WTC11 (cell line): ENCODE measurements around the gene TYRP1. TPM values are rescaled to one million over a fixed set of nuclear protein-coding genes. Genes with fewer than 3 reads are reported as not detected.

ENCODE experiments used
- ATAC-seq: fragments of 200-7000 bp; cut with Tn5 transposase; 2 replicates; pipeline ENCODE4 v1.10.0; 2021; ENCODE audit warnings: mild to moderate bottlenecking, moderate library complexity
- CTCF ChIA-PET: fragments of 300-600 bp; sonication (Branson Sonifier 250); formaldehyde crosslinking; loops from one replicate; lab custom pipeline; 2021; ENCODE audit warnings: antibody characterized with exemption; lab: Charles Lee
- POLR2A ChIA-PET: fragments of 350-600 bp; sonication (Branson Sonifier 250); formaldehyde crosslinking; loops from one replicate; lab custom pipeline; 2021; ENCODE audit warnings: antibody characterized with exemption; lab: Charles Lee
- DNase-seq: peaks from one replicate; pipeline ENCODE4 v3.0.0; 2021; ENCODE audit warnings: low spot score
- H3K27ac Mint-ChIP-seq: 2 replicates; pipeline ENCODE4 v1.8.0; 2021; ENCODE audit warnings: mixed read lengths
- H3K27me3 Mint-ChIP-seq: 2 replicates; pipeline ENCODE4 v1.8.0; 2021; ENCODE audit warnings: low read depth, mild to moderate bottlenecking, moderate library complexity, mixed read lengths
- H3K36me3 Mint-ChIP-seq: 2 replicates; pipeline ENCODE4 v1.8.0; 2021; ENCODE audit warnings: mixed read lengths
- H3K4me1 Mint-ChIP-seq: 2 replicates; pipeline ENCODE4 v1.8.0; 2022; ENCODE audit warnings: mixed read lengths
- H3K4me3 Mint-ChIP-seq: 2 replicates; pipeline ENCODE4 v1.8.0; 2021; ENCODE audit warnings: mild to moderate bottlenecking, moderate library complexity, mixed read lengths
- H3K9me3 Mint-ChIP-seq: 2 replicates; pipeline ENCODE4 v1.8.0; 2021; ENCODE audit warnings: mixed read lengths
- ELF4 ChIP-seq: sonication (generic); formaldehyde crosslinking; IDR thresholded peaks from 2 replicates; pipeline ENCODE4 v1.8.1; 2022; ENCODE audit warnings: low read depth, mild to moderate bottlenecking, moderate library complexity, missing genetic modification reagents
- ETV6 ChIP-seq: sonication (generic); formaldehyde crosslinking; IDR thresholded peaks from 2 replicates; pipeline ENCODE4 v1.8.1; 2022; ENCODE audit warnings: mild to moderate bottlenecking, missing genetic modification reagents
- FOXJ3 ChIP-seq: sonication (generic); formaldehyde crosslinking; IDR thresholded peaks from 2 replicates; pipeline ENCODE4 v1.9.0; 2021; ENCODE audit warnings: missing genetic modification reagents, mild to moderate bottlenecking, borderline replicate concordance
- GRHL2 ChIP-seq: fragments of 250-450 bp; sonication (Bioruptor Pico); IDR thresholded peaks from 2 replicates; pipeline ENCODE4 v1.8.0; 2022; ENCODE audit warnings: mild to moderate bottlenecking, moderate library complexity; ENCODE audit not compliant: insufficient replicate concordance, severe bottlenecking
- JAZF1 ChIP-seq: fragments of 250-450 bp; sonication (Bioruptor Pico); IDR thresholded peaks from 2 replicates; pipeline ENCODE4 v1.9.0; 2021; ENCODE audit warnings: moderate library complexity, mild to moderate bottlenecking, inconsistent platforms
- KAT7 ChIP-seq: sonication (generic); formaldehyde crosslinking; IDR thresholded peaks from 2 replicates; pipeline ENCODE4 v1.8.1; 2023; ENCODE audit warnings: missing genetic modification reagents, mild to moderate bottlenecking, borderline replicate concordance
- NR1H2 ChIP-seq: sonication (generic); formaldehyde crosslinking; IDR thresholded peaks from 2 replicates; pipeline ENCODE4 v1.9.0; 2021; ENCODE audit warnings: mild to moderate bottlenecking, moderate library complexity, missing genetic modification reagents
- NR2C2 ChIP-seq: sonication (generic); formaldehyde crosslinking; IDR thresholded peaks from 2 replicates; pipeline ENCODE4 v1.8.0; 2022; ENCODE audit warnings: mild to moderate bottlenecking, missing genetic modification reagents
- PRRX2 ChIP-seq: fragments of 250-450 bp; sonication (Bioruptor Pico); IDR thresholded peaks from 2 replicates; pipeline ENCODE4 v1.8.0; 2021; ENCODE audit warnings: mild to moderate bottlenecking
- RELA ChIP-seq: sonication (generic); formaldehyde crosslinking; IDR thresholded peaks from 2 replicates; pipeline ENCODE4 v1.8.1; 2022; ENCODE audit warnings: missing genetic modification reagents, mild to moderate bottlenecking, borderline replicate concordance
- RORB ChIP-seq: fragments of 250-450 bp; sonication (Bioruptor Pico); IDR thresholded peaks from 2 replicates; pipeline ENCODE4 v1.9.0; 2021; ENCODE audit warnings: mild to moderate bottlenecking
- SMAD3 ChIP-seq: sonication (generic); formaldehyde crosslinking; IDR thresholded peaks from 2 replicates; pipeline ENCODE4 v1.8.0; 2022; ENCODE audit warnings: missing genetic modification reagents, mild to moderate bottlenecking, borderline replicate concordance
- SMAD4 ChIP-seq: sonication (generic); formaldehyde crosslinking; IDR thresholded peaks from 2 replicates; pipeline ENCODE4 v1.8.0; 2022; ENCODE audit warnings: mild to moderate bottlenecking, missing genetic modification reagents
- ZNF219 ChIP-seq: sonication (generic); formaldehyde crosslinking; IDR thresholded peaks from 2 replicates; pipeline ENCODE4 v1.8.0; 2023; ENCODE audit warnings: missing genetic modification reagents, mild to moderate bottlenecking, borderline replicate concordance
- ZNF232 ChIP-seq: sonication (generic); formaldehyde crosslinking; IDR thresholded peaks from 2 replicates; pipeline ENCODE4 v1.8.0; 2022; ENCODE audit warnings: mild to moderate bottlenecking, missing genetic modification reagents
- total RNA-seq: library from RNA; stranded (reverse); gene quantifications from 3 replicates; pipeline ENCODE4 v1.2.3, GENCODE V29; 2021
- TF ChIP-seq, protein P1 (sequence below): sonication (generic); formaldehyde crosslinking; IDR thresholded peaks from 2 replicates; pipeline ENCODE4 v1.8.0; 2022; ENCODE audit warnings: mild to moderate bottlenecking, missing genetic modification reagents
- TF ChIP-seq, protein P2 (sequence below): sonication (generic); formaldehyde crosslinking; IDR thresholded peaks from 2 replicates; pipeline ENCODE4 v1.8.0; 2022; ENCODE audit warnings: mild to moderate bottlenecking, missing genetic modification reagents
- TF ChIP-seq, protein P3 (sequence below): sonication (generic); formaldehyde crosslinking; IDR thresholded peaks from 2 replicates; pipeline ENCODE4 v1.8.0; 2022; ENCODE audit warnings: mild to moderate bottlenecking, missing genetic modification reagents
- TF ChIP-seq, protein P4 (sequence below): fragments of 250-450 bp; sonication (Bioruptor Pico); IDR thresholded peaks from 2 replicates; pipeline ENCODE4 v1.9.0; 2021; ENCODE audit warnings: mild to moderate bottlenecking, borderline replicate concordance
- TF ChIP-seq, protein P5 (sequence below): fragments of 250-450 bp; sonication (Bioruptor Pico); conservative IDR thresholded peaks from 2 replicates; pipeline ENCODE4 v1.9.0; 2021; ENCODE audit warnings: mild to moderate bottlenecking
- TF ChIP-seq, protein P6 (sequence below): sonication (generic); formaldehyde crosslinking; IDR thresholded peaks from 2 replicates; pipeline ENCODE4 v1.8.1; 2022; ENCODE audit warnings: missing genetic modification reagents, borderline replicate concordance

The TYRP1 gene
- total RNA-seq, 1 experiment from 2014 or later, result 0.31 TPM

- no peak overlapping the region for H3K4me3 Mint-ChIP-seq
- DNase-seq, result no peak
- no peak for TF ChIP-seq KAT7 (CRISPR knock-in tag)
- TF ChIP-seq ZNF232 (CRISPR knock-in tag), result no peak
- TF ChIP-seq, protein P1, sequence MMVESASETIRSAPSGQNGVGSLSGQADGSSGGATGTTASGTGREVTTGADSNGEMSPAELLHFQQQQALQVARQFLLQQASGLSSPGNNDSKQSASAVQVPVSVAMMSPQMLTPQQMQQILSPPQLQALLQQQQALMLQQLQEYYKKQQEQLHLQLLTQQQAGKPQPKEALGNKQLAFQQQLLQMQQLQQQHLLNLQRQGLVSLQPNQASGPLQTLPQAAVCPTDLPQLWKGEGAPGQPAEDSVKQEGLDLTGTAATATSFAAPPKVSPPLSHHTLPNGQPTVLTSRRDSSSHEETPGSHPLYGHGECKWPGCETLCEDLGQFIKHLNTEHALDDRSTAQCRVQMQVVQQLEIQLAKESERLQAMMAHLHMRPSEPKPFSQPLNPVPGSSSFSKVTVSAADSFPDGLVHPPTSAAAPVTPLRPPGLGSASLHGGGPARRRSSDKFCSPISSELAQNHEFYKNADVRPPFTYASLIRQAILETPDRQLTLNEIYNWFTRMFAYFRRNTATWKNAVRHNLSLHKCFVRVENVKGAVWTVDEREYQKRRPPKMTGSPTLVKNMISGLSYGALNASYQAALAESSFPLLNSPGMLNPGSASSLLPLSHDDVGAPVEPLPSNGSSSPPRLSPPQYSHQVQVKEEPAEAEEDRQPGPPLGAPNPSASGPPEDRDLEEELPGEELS (CRISPR knock-in tag), result no peak
- TF ChIP-seq, protein P2, sequence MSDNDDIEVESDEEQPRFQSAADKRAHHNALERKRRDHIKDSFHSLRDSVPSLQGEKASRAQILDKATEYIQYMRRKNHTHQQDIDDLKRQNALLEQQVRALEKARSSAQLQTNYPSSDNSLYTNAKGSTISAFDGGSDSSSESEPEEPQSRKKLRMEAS (CRISPR knock-in tag), result no peak
- TF ChIP-seq, all 79 proteins: peak for 0
- Mint-ChIP-seq H3K27me3 (no peaks in the 10 kb centered on the region), H3K27ac (no peak overlapping the region), H3K9me3 (no peaks in the 10 kb centered on the region), H3K36me3 (no peaks in the 10 kb centered on the region), H3K4me1 (peaks cover 10% of the 10 kb centered on the region)
- CTCF ChIA-PET, result interaction anchor here (0.7 to 1.1 kb wide), 9 partner anchors 12 to 891 kb away, joined by 3 to 8 read pairs (median 4); no protein-coding TSS in a partner anchor
- peak; percentile 63; the same call in 1 of the 2 replicates for ATAC-seq
- POLR2A ChIA-PET, result no interaction called here
Measured at GRCh38 chr9:12698986-12699385, 5.8 kb downstream of the TYRP1 start.

- no peaks in the 10 kb centered on the region for H3K27me3 Mint-ChIP-seq
- ChIA-PET POLR2A (no interaction called here), CTCF (interaction anchor here (0.9 to 1.1 kb wide), 7 partner anchors 13 to 891 kb away, joined by 3 to 8 read pairs (median 4); no protein-coding TSS in a partner anchor)
- no peaks in the 10 kb centered on the region for H3K36me3 Mint-ChIP-seq
- no peaks in the 10 kb centered on the region for H3K9me3 Mint-ChIP-seq
- H3K4me1 Mint-ChIP-seq, result peaks cover 10% of the 10 kb centered on the region
- no peak overlapping the region for H3K4me3 Mint-ChIP-seq
- ATAC-seq (no peak), DNase-seq (no peak)
- no peak overlapping the region for H3K27ac Mint-ChIP-seq
- TF ChIP-seq ELF4 (no peak), ETV6 (no peak), RORB (no peak), RELA (CRISPR knock-in tag) (no peak), PRRX2 (CRISPR knock-in tag) (no peak), NR2C2 (CRISPR knock-in tag) (no peak), NR1H2 (CRISPR knock-in tag) (no peak), JAZF1 (no peak), SMAD3 (CRISPR knock-in tag) (no peak), SMAD4 (CRISPR knock-in tag) (no peak), ZNF219 (CRISPR knock-in tag) (no peak), FOXJ3 (CRISPR knock-in tag) (no peak), GRHL2 (no peak)
- TF ChIP-seq, protein P1 (CRISPR knock-in tag), result no peak
- TF ChIP-seq, protein P3, sequence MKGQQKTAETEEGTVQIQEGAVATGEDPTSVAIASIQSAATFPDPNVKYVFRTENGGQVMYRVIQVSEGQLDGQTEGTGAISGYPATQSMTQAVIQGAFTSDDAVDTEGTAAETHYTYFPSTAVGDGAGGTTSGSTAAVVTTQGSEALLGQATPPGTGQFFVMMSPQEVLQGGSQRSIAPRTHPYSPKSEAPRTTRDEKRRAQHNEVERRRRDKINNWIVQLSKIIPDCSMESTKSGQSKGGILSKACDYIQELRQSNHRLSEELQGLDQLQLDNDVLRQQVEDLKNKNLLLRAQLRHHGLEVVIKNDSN (CRISPR knock-in tag), result no peak
- TF ChIP-seq, protein P4, sequence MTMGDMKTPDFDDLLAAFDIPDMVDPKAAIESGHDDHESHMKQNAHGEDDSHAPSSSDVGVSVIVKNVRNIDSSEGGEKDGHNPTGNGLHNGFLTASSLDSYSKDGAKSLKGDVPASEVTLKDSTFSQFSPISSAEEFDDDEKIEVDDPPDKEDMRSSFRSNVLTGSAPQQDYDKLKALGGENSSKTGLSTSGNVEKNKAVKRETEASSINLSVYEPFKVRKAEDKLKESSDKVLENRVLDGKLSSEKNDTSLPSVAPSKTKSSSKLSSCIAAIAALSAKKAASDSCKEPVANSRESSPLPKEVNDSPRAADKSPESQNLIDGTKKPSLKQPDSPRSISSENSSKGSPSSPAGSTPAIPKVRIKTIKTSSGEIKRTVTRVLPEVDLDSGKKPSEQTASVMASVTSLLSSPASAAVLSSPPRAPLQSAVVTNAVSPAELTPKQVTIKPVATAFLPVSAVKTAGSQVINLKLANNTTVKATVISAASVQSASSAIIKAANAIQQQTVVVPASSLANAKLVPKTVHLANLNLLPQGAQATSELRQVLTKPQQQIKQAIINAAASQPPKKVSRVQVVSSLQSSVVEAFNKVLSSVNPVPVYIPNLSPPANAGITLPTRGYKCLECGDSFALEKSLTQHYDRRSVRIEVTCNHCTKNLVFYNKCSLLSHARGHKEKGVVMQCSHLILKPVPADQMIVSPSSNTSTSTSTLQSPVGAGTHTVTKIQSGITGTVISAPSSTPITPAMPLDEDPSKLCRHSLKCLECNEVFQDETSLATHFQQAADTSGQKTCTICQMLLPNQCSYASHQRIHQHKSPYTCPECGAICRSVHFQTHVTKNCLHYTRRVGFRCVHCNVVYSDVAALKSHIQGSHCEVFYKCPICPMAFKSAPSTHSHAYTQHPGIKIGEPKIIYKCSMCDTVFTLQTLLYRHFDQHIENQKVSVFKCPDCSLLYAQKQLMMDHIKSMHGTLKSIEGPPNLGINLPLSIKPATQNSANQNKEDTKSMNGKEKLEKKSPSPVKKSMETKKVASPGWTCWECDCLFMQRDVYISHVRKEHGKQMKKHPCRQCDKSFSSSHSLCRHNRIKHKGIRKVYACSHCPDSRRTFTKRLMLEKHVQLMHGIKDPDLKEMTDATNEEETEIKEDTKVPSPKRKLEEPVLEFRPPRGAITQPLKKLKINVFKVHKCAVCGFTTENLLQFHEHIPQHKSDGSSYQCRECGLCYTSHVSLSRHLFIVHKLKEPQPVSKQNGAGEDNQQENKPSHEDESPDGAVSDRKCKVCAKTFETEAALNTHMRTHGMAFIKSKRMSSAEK (CRISPR knock-in tag), result no peak
- TF ChIP-seq, protein P5, sequence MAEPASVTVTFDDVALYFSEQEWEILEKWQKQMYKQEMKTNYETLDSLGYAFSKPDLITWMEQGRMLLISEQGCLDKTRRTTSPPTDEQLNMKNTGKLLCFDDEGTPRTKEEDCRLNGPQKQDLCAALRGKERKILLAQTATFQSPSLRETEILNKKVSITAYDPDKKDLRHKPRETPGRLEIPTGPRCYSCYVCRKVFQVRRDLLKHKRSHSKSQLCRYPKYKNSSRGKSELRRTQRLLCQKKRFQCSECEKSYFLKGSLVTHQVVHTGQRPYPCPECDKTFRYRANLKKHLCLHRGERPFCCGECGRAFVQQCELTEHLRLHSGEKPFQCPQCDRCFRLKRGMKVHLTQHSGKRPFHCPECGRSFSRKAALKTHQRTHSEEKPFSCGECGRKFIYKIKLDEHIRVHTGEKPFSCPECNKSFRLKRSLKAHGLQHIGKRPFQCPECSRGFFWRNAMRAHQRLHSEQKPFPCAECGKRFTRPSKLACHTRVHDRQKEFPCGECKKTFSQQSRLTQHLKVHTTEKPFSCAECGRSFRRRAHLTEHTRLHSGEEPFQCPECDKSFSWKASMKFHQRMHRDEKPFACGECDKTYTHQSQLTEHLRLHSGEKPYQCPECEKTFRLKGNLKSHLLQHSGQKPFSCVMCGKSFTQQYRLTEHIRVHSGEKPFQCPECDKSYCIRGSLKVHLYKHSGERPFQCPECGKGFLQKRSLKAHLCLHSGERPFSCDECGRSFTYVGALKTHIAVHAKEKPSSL (CRISPR knock-in tag), result no peak
- TF ChIP-seq, protein P6, sequence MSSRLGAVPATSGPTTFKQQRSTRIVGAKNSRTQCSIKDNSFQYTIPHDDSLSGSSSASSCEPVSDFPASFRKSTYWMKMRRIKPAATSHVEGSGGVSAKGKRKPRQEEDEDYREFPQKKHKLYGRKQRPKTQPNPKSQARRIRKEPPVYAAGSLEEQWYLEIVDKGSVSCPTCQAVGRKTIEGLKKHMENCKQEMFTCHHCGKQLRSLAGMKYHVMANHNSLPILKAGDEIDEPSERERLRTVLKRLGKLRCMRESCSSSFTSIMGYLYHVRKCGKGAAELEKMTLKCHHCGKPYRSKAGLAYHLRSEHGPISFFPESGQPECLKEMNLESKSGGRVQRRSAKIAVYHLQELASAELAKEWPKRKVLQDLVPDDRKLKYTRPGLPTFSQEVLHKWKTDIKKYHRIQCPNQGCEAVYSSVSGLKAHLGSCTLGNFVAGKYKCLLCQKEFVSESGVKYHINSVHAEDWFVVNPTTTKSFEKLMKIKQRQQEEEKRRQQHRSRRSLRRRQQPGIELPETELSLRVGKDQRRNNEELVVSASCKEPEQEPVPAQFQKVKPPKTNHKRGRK (CRISPR knock-in tag), result no peak
- TF ChIP-seq, protein P2 (CRISPR knock-in tag), result no peak
Measured at GRCh38 chr9:12699529-12699928, 6.3 kb downstream of the TYRP1 start.
